IMR-90 (cell line): ENCODE data around the gene MGME1. TPM values are rescaled to one million over a fixed set of nuclear protein-coding genes. Genes with fewer than 3 reads are reported as not detected.

Experiments
- ATAC-seq: fragments of 200-7000 bp; cut with Tn5 transposase; 2 replicates; pipeline ENCODE4 v1.9.1; 2020; ENCODE audit warnings: low read depth, mild to moderate bottlenecking, moderate library complexity
- BruUV-seq: library from RNA; stranded (reverse); fragments of 400-500 nt; replicated peaks from 2 replicates; lab custom pipeline; 2021; lab: Mats Ljungman, UMichigan
- CTCF ChIA-PET: fragments of 300-600 bp; formaldehyde crosslinking; extraction: SDS; loops from one replicate; lab custom pipeline; 2021; ENCODE audit warnings: antibody characterized with exemption; lab: Yijun Ruan, JAX
- POLR2A ChIA-PET: fragments of 300-600 bp; sonication (Branson Sonifier 250); formaldehyde crosslinking; loops from one replicate; lab custom pipeline; 2022; ENCODE audit warnings: antibody characterized with exemption; ENCODE audit not compliant: unreplicated experiment; lab: Charles Lee
- DNase-seq: peaks from one replicate; pipeline ENCODE4 v3.0.0; 2013
- H2AFZ ChIP-seq: replicated peaks from 2 replicates; pipeline ENCODE3; 2013; ENCODE audit warnings: low read length, mild to moderate bottlenecking; ENCODE audit not compliant: poor library complexity
- H2AK5ac ChIP-seq: 2 replicates; pipeline ENCODE4 v1.6.1; 2013; ENCODE audit warnings: low read depth, low read length, inconsistent platforms
- H2AK9ac ChIP-seq: replicated peaks from 2 replicates; pipeline ENCODE3; 2013; ENCODE audit warnings: mild to moderate bottlenecking, low read depth, low read length, moderate library complexity; ENCODE audit not compliant: poor library complexity
- H2BK120ac ChIP-seq: 2 replicates; pipeline ENCODE4 v1.6.1; 2013; ENCODE audit warnings: low read depth, low read length, inconsistent platforms
- H2BK15ac ChIP-seq: 3 replicates; pipeline ENCODE4 v1.6.1; 2013; ENCODE audit warnings: low read depth, low read length, inconsistent platforms
- H2BK20ac ChIP-seq: 2 replicates; pipeline ENCODE4 v1.6.1; 2013; ENCODE audit warnings: low read depth, mild to moderate bottlenecking, inconsistent platforms, low read length, moderate library complexity
- H2BK5ac ChIP-seq: 2 replicates; pipeline ENCODE4 v1.6.1; 2013; ENCODE audit warnings: mild to moderate bottlenecking, low read depth, low read length, inconsistent platforms; ENCODE audit not compliant: poor library complexity, severe bottlenecking
- H3K14ac ChIP-seq: replicated peaks from 2 replicates; pipeline ENCODE4 v1.6.1; 2013; ENCODE audit warnings: low read depth, low read length, inconsistent platforms
- H3K18ac ChIP-seq: 2 replicates; pipeline ENCODE4 v1.6.1; 2013; ENCODE audit warnings: low read depth, low read length, control low read depth
- H3K23ac ChIP-seq: 2 replicates; pipeline ENCODE4 v1.6.1; 2013; ENCODE audit warnings: low read depth, low read length, inconsistent platforms
- H3K27ac ChIP-seq: 2 replicates; pipeline ENCODE4 v1.5.1; 2013; ENCODE audit warnings: mild to moderate bottlenecking, control low read depth, low read length; ENCODE audit not compliant: insufficient read depth
- H3K27me3 ChIP-seq: 2 replicates; pipeline ENCODE4 v1.6.1; 2013; ENCODE audit warnings: low read length; ENCODE audit not compliant: control insufficient read depth, insufficient read depth
- H3K36me3 ChIP-seq: 2 replicates; pipeline ENCODE4 v1.6.1; 2013; ENCODE audit warnings: low read length, mixed read lengths; ENCODE audit not compliant: control insufficient read depth, insufficient read depth
- H3K4ac ChIP-seq: 2 replicates; pipeline ENCODE4 v1.6.1; 2013; ENCODE audit warnings: low read depth, low read length, inconsistent platforms
- H3K4me1 ChIP-seq: 2 replicates; pipeline ENCODE4 v1.6.1; 2013; ENCODE audit warnings: low read length, mixed read lengths; ENCODE audit not compliant: control insufficient read depth, insufficient read depth
- H3K4me2 ChIP-seq: 2 replicates; pipeline ENCODE4 v1.6.1; 2013; ENCODE audit warnings: low read depth, mild to moderate bottlenecking, control low read depth, low read length, moderate library complexity
- H3K4me3 ChIP-seq: 2 replicates; pipeline ENCODE4 v1.5.1; 2013; ENCODE audit warnings: low read depth, mild to moderate bottlenecking, control low read depth, low read length, moderate library complexity; ENCODE audit not compliant: insufficient read depth
- H3K56ac ChIP-seq: 2 replicates; pipeline ENCODE4 v1.6.1; 2013; ENCODE audit warnings: low read length, inconsistent platforms; ENCODE audit not compliant: insufficient read depth; ENCODE audit errors: extremely low read depth
- H3K79me1 ChIP-seq, 2 experiments: 2 replicates each; pipeline ENCODE4 v1.6.1; 2013; ENCODE audit warnings: low read length in 2 of 2, inconsistent platforms in 1 of 2, low read depth in 1 of 2
- H3K9ac ChIP-seq: 2 replicates; pipeline ENCODE4 v1.6.1; 2013; ENCODE audit warnings: low read depth, low read length, control low read depth
- H3K9me1 ChIP-seq: 2 replicates; pipeline ENCODE4 v1.6.1; 2013; ENCODE audit warnings: low read length, inconsistent platforms; ENCODE audit not compliant: insufficient read depth
- H3K9me3 ChIP-seq: 2 replicates; pipeline ENCODE4 v1.6.1; 2013; ENCODE audit warnings: low read length; ENCODE audit not compliant: control insufficient read depth, insufficient read depth
- H4K20me1 ChIP-seq: 2 replicates; pipeline ENCODE4 v1.6.1; 2013; ENCODE audit warnings: low read length, inconsistent platforms; ENCODE audit not compliant: insufficient read depth
- H4K5ac ChIP-seq: 2 replicates; pipeline ENCODE4 v1.6.1; 2013; ENCODE audit warnings: mild to moderate bottlenecking, low read depth, low read length, control low read depth
- H4K8ac ChIP-seq, 2 experiments: 2 replicates each; pipeline ENCODE4 v1.6.1; 2013; ENCODE audit warnings: low read depth in 2 of 2, low read length in 2 of 2, control low read depth in 1 of 2, inconsistent platforms in 1 of 2
- H4K91ac ChIP-seq: 2 replicates; pipeline ENCODE4 v1.6.1; 2013; ENCODE audit warnings: low read depth, low read length, inconsistent platforms; ENCODE audit not compliant: insufficient read depth
- POLR2A ChIP-seq: IDR thresholded peaks from 2 replicates; pipeline ENCODE4 v1.6.1; 2012; ENCODE audit warnings: mild to moderate bottlenecking, low read depth, low read length
- WGBS, 2 experiments: methylation state at CpG; one replicate each; pipeline versions ENCODE4 v1.1.5 to v1.1.7; 2013; ENCODE audit warnings: missing lambda C conversion rate in 2 of 2; ENCODE audit not compliant: insufficient read length in 1 of 2; ENCODE audit errors: extremely low coverage in 2 of 2; 5-methylcytosine and 5-hydroxymethylcytosine counted together
- dilution Hi-C: fragments of 300-500 bp; cut with HindIII; formaldehyde crosslinking; loops from one replicate; pipeline ENCODE4 v1.14.3; 2018; ENCODE audit warnings: low sequenced_read_pairs; ENCODE audit not compliant: unreplicated experiment
- in situ Hi-C: fragments of 300-500 bp; cut with MboI; formaldehyde crosslinking; loops from 3 replicates; pipeline ENCODE4 v1.14.3; 2019; ENCODE audit warnings: low sequenced_read_pairs, inconsistent platforms, mixed read lengths
- intact Hi-C: fragments of 100-400 bp; cut with micrococcal nuclease; formaldehyde crosslinking; loops from 2 replicates; pipeline ENCODE4 v1.10.0; 2022
- polyA plus RNA-seq, 3 experiments: library from polyadenylated mRNA; depleted of rRNA; stranded (reverse); fragments of >200 nt; gene quantifications; 2 replicates each; pipeline ENCODE4 v1.2.3, GENCODE V29; 2012; ENCODE audit warnings: low replicate concordance in 1 of 3
- total RNA-seq: library from RNA; depleted of rRNA; stranded (reverse); fragments of >200 nt; gene quantifications from 2 replicates; pipeline ENCODE4 v1.2.3, GENCODE V29; 2012
- TF ChIP-seq, protein P1 (sequence below): fragments of 150-350 bp; IDR thresholded peaks from 2 replicates; pipeline ENCODE4 v1.6.1; 2017; ENCODE audit warnings: mild to moderate bottlenecking, antibody characterized with exemption, low read length, low read depth
- TF ChIP-seq, protein P2 (sequence below): conservative IDR thresholded peaks from 2 replicates; pipeline ENCODE4 v1.5.1; 2012; ENCODE audit warnings: mild to moderate bottlenecking, low read depth, low read length, improper control_type of control experiment

MGME1 gene
- total and polyA plus RNA-seq, 2 of the 4 experiments (the other 2 are of a cell fraction) = 7.2 to 9.3 TPM

DNA sequence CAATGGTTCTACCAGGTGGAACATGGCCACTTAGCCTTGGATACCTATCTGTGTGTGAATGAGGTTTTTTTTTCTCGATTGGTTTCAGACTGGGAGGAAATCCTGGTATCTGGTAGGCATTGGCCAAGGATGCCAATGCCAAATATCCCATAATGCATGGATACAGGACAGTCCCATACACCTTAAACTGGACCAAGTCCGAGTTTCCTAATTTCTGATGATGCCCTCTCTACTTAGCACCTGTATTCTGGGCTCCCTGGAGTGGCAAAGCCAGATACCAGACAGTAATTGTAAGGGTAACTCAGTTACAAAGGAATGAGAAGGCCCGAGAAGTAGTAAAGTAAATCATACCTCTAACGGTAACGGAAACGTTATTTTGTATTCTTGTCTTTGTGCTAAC is 18.1 kb upstream of the MGME1 start:
- in situ Hi-C loops (no loop called here), dilution Hi-C loops (no loop called here), intact Hi-C loops (no loop called here)
- Histone ChIP-seq H4K8ac (no peak overlapping the region), H2BK120ac (no peak overlapping the region), H2AK5ac (no peak overlapping the region), H2BK5ac (no peak overlapping the region), H3K9me3 (no peaks in the 10 kb centered on the region), H3K14ac (no peak overlapping the region), H3K79me1 (peaks cover 47 to 72% of the 10 kb centered on the region in 2 experiments), H2BK15ac (no peak overlapping the region), H4K91ac (no peak overlapping the region), H2AK9ac (no peak overlapping the region), H3K4me3 (no peak overlapping the region), H3K56ac (no peak overlapping the region), H3K18ac (no peak overlapping the region), H3K27ac (no peak overlapping the region), H3K4me1 (no peaks in the 10 kb centered on the region), H2BK20ac (no peak overlapping the region), H3K23ac (no peak overlapping the region), H3K4ac (no peak overlapping the region), H3K36me3 (peaks cover 68% of the 10 kb centered on the region), H3K27me3 (no peaks in the 10 kb centered on the region), H4K20me1 (peaks cover 34% of the 10 kb centered on the region), H2AFZ (no peak overlapping the region), H4K5ac (no peak overlapping the region), H3K9ac (no peak overlapping the region), H3K9me1 (no peaks in the 10 kb centered on the region; the same call in 1 of the 2 replicates), H3K4me2 (no peak overlapping the region)
- no peak for DNase-seq
- TF ChIP-seq, protein P1, sequence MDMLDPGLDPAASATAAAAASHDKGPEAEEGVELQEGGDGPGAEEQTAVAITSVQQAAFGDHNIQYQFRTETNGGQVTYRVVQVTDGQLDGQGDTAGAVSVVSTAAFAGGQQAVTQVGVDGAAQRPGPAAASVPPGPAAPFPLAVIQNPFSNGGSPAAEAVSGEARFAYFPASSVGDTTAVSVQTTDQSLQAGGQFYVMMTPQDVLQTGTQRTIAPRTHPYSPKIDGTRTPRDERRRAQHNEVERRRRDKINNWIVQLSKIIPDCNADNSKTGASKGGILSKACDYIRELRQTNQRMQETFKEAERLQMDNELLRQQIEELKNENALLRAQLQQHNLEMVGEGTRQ = no peak
- TF ChIP-seq, protein P2, sequence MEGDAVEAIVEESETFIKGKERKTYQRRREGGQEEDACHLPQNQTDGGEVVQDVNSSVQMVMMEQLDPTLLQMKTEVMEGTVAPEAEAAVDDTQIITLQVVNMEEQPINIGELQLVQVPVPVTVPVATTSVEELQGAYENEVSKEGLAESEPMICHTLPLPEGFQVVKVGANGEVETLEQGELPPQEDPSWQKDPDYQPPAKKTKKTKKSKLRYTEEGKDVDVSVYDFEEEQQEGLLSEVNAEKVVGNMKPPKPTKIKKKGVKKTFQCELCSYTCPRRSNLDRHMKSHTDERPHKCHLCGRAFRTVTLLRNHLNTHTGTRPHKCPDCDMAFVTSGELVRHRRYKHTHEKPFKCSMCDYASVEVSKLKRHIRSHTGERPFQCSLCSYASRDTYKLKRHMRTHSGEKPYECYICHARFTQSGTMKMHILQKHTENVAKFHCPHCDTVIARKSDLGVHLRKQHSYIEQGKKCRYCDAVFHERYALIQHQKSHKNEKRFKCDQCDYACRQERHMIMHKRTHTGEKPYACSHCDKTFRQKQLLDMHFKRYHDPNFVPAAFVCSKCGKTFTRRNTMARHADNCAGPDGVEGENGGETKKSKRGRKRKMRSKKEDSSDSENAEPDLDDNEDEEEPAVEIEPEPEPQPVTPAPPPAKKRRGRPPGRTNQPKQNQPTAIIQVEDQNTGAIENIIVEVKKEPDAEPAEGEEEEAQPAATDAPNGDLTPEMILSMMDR = no peak
- no peak for TF ChIP-seq POLR2A
- BruUV-seq = no TSS peak
- CTCF ChIA-PET = no interaction called here
- 100% methylated on average over 1 of the region's 6 CpGs; no CpG with 5 or more reads in 1 of the 2 experiments for WGBS, 2 experiments
- POLR2A ChIA-PET = no interaction called here
- ATAC-seq = no peak
